Colon (tissue), 2 donors: Measurements from ENCODE around the gene RAI14.

Experiments
- FAIRE-seq: peaks from 2 replicates; lab custom pipeline; 2012; peaks lifted over from hg19 to GRCh38; lab: Jason Lieb, UNC
- donor health status: control.
- donor health status: control.

RAI14 gene

GRCh38 chr5:34677428-34677827, 21.3 kb downstream of the RAI14 start:
- FAIRE-seq, result no peak

DNA sequence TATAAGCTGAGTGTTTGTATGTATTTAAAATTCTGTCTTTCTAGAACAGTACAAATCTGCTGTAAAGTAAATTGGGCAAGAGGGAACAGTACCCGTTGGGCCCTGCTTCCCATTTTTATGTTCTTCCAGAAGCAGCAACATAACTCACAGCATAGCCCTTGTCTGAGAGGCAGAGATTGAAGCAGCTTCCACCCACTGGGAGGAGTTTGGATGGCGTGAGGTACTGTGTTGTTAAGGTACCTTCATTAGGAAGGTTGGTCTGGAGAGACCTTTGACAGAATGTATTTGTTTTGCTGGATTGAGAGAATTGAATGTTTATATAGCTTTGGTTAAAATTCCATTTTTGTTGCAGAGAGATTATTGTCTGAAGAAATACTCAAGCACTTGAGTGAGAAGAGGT, 24.8 kb downstream of the RAI14 start:
- FAIRE-seq, result no peak

DNA sequence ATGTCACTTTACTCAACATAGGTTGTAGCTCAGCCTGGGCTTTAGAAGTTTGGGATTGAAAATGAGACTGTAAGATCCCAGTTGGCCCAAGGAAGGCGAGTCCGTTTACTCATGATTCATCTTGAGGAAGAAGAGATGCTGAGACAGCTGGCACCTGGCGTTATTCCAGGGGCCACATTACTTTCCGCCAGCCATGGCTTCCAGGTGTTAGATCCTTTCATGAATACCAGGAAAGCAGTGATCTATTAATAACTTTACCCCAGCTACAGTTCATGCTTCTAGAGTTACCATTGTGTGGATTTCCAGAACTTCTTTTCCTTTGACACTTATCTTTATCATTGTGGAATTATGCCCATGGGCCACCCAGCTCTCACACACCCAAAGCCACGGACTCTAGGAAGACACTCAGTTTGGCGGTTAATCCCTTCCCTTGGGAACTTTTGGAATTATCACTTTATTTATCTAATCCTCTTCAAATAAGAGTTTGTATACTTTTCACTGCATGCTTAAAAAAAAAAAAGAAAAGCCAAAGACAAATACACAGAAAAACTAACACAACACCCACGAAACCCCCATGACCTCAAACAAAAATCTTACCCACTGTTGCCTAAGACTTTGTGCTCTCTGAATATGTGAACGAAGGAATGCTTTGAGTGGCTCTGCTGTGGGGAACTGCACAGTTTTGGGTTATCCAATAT, 26.9 kb downstream of the RAI14 start:
- no peak for FAIRE-seq

- FAIRE-seq, result no peak
Observed at GRCh38 chr5:34684281-34684979, 28.3 kb downstream of the RAI14 start.

DNA sequence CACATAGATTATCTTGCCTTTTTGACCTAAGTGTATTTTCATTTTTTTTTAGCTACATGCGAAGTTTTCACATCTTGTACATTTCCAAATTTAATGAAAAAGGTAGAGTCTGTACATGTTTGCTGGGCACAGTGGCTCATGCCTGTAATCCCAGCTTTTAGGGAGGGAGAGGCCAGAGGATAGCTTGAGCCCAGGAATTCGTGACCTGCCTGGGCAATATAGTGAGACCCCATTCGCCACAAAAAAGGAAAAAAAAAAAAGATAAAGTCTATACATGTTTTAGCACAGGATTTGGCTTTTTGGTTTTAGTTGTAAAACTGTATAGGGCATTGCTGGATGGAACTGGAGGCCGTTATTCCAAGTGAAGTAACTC, 28.8 kb downstream of the RAI14 start:
- no peak for FAIRE-seq

DNA sequence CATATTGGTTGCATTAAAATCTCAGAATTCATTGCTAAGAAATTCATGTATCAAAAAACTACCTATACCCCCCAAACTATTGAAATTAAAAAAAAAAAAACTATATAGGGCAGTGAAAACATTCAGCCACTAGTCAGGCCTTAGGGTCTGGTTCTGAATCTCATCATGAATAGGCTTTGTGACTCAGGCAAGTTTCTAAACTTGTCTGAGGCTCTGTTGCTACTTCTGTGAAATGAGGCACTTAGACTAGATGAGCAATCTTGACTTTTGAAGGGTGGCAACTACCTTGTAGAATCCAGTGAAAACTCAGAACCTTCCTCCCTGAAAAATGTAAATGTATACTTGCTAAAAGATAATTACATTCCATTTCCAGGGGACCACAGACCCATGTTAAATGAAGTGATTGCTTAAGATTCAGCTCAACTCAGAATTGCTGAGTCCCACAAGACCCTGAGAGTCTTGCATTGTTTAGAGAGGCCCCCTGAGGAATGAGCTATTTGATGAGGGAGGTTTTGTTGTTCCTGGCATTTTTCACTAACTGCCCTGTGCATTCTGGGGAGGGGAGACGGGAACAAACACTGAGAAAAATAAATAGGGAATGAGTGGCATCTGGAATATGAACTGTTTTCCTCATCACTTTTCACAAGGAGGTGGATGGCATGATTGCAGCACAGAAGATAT, 29.5 kb downstream of the RAI14 start:
- FAIRE-seq, result no peak

- no peak for FAIRE-seq
Observed at GRCh38 chr5:34686762-34687268, 30.7 kb downstream of the RAI14 start.

- no peak for FAIRE-seq
Observed at GRCh38 chr5:34687269-34688011, 31.3 kb downstream of the RAI14 start.

GRCh38 chr5:34688015-34688810, 32.1 kb downstream of the RAI14 start:
- FAIRE-seq, result no peak

DNA sequence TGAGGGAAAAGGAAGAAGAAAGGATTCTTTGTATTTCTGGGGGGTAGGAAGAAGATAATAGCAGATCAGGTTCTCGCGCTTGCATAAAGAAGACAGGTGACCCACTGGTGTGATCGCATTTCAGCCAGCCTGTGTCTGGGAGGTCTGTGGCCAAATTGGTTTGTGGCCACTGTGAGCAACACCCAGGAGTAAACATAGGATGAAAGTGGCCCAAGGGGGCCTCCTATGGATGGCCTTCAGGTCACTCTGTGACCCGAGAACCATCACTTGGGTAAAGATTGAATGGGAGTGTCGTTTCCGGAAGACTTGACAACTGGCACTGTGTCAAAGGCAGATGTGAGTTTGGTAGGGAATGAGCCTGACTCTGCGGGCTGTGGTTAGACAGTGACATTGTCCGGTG, 34.2 kb downstream of the RAI14 start:
- FAIRE-seq, result no peak

- no peak for FAIRE-seq
Observed at GRCh38 chr5:34690898-34691297, 34.8 kb downstream of the RAI14 start.

DNA sequence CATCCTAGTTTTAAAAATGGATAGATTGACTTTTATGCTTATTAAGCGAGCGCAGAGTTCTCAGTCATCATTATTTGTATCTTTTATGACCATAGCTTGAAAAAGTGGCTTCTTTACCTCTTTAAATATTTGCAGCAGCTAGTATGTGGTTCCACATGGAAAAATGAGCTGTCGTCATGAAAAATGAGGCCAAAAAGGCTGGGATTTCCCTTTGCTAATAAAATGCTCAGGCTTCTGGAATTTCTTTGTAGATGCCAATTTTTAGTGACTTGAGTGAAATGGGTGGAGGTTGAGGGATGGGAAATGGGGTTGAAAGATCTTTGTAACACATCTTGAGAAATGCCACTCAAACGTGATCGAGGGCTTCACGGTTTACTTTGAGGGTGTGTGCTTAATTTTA, 35.2 kb downstream of the RAI14 start:
- FAIRE-seq, result no peak

GRCh38 chr5:34692786-34693185, 36.7 kb downstream of the RAI14 start:
- no peak for FAIRE-seq

DNA sequence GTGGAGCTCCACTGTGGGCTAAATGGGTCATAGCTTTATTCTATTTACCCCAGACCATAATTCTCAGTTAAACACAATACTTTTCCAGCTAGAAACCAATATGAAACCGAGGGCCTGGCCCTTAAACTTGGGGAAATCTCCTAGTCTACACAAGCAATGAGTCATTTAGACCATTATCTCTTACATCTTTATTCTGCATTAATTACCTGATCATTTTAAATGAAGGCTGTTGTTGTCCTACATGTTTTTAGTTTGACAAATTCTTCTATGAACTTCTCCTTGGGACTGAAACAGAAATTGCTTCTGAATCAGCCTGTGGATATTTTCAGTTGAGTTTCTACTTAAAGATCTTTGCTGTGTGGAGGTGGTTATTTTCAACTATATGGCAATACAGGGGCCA, 37.9 kb downstream of the RAI14 start:
- no peak for FAIRE-seq

DNA sequence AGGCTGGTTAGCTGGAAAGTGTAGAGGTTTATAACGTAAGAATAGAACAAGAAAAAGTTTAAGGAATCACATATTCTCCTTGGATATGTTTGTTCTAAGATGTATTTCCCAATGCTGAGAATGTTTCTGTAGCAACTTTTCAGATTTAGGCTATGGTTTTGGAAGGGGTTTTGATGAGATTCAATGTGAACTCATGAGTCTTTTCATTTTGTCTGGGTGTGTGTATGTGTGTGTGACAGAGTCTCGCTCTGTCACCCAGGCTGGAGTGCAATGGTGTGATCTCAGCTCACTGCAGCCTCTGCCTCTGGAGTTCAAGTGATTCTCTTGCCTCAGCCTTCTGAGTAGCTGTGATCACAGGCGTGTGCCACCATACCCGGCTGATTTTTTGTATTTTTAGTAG, 38.6 kb downstream of the RAI14 start:
- no peak for FAIRE-seq

- FAIRE-seq, result no peak
Observed at GRCh38 chr5:34695275-34696027, 39.3 kb downstream of the RAI14 start.

GRCh38 chr5:34697308-34698108, 41.4 kb downstream of the RAI14 start:
- no peak for FAIRE-seq

DNA sequence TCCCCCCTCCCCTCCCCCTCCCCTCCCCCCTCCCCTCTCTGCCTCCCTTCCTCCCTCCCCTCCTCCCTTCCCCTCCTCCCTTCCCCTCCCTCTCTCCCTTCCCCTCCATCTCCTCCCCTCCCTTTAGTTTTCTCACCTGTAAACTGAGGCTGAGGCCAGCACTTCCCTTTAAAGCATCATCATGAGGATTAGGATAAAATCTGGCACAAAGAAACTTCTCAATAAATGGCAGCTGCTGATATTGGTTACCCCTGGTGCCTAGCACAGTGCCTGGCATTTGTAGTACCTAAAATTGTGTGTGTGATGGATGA, 41.9 kb downstream of the RAI14 start:
- no peak for FAIRE-seq

GRCh38 chr5:34698754-34699153, 42.6 kb downstream of the RAI14 start:
- no peak for FAIRE-seq
